GM12878 (cell line): ENCODE data around the gene NCL. TPM values are rescaled to one million over a fixed set of nuclear protein-coding genes. Genes with fewer than 3 reads are reported as not detected.

ENCODE experiments used
- ATAC-seq: fragments of 200-7000 bp; cut with Tn5 transposase; 3 replicates; pipeline ENCODE4 v1.9.1; 2020; ENCODE audit warnings: mild to moderate bottlenecking, moderate library complexity
- BruUV-seq: library from RNA; stranded (reverse); fragments of 400-500 nt; replicated peaks from 2 replicates; lab custom pipeline; 2021; lab: Mats Ljungman, UMichigan
- CTCF ChIA-PET: fragments of 300-600 bp; sonication (Branson Sonifier 250); formaldehyde crosslinking; extraction: SDS; loops from one replicate; lab custom pipeline; 2021; ENCODE audit warnings: inconsistent platforms; lab: Yijun Ruan, JAX
- POLR2A ChIA-PET: fragments of 350-600 bp; formaldehyde crosslinking; extraction: SDS; loops from one replicate; lab custom pipeline; 2021; ENCODE audit warnings: inconsistent platforms; lab: Charles Lee
- RAD21 ChIA-PET: fragments of 300-600 bp; sonication (Branson Sonifier 250); formaldehyde crosslinking; loops from one replicate; lab custom pipeline; 2023; ENCODE audit warnings: antibody characterized with exemption; ENCODE audit not compliant: unreplicated experiment; lab: Charles Lee
- SMC1A ChIA-PET: fragments of 300-600 bp; sonication (Branson Sonifier 250); formaldehyde crosslinking; loops from one replicate; lab custom pipeline; 2023; ENCODE audit not compliant: unreplicated experiment, uncharacterized antibody; lab: Charles Lee
- DNase-seq: peaks from one replicate; pipeline ENCODE4 v3.0.0-alpha.2; 2011; ENCODE audit warnings: low read depth, low spot score
- FAIRE-seq: peaks from 3 replicates; lab custom pipeline; 2011; peaks lifted over from hg19 to GRCh38; lab: Jason Lieb, UNC
- H2AFZ ChIP-seq: 2 replicates; pipeline ENCODE4 v1.6.0; 2011; ENCODE audit warnings: low read depth, low read length, control low read depth; ENCODE audit not compliant: control insufficient read depth
- H3K27ac ChIP-seq: 2 replicates; pipeline ENCODE4 v1.5.1; 2011; ENCODE audit warnings: control low read depth; ENCODE audit not compliant: control insufficient read depth, insufficient read depth
- H3K27me3 ChIP-seq, 2 experiments: replicated peaks in 1 of 2; 2 replicates each; pipeline versions ENCODE4 v1.6.0 to v1.6.1; 2011; ENCODE audit warnings: low read length in 1 of 2; ENCODE audit not compliant: control insufficient read depth in 2 of 2, insufficient read depth in 2 of 2
- H3K36me3 ChIP-seq, 2 experiments: 2 replicates each; pipeline ENCODE4 v1.5.1; 2011; ENCODE audit warnings: low read length in 1 of 2; ENCODE audit not compliant: control insufficient read depth in 2 of 2, insufficient read depth in 2 of 2
- H3K4me1 ChIP-seq: 2 replicates; pipeline ENCODE4 v1.6.1; 2011; ENCODE audit warnings: mild to moderate bottlenecking, low read length, moderate library complexity, mixed read lengths; ENCODE audit not compliant: control insufficient read depth, insufficient read depth
- H3K4me2 ChIP-seq: 2 replicates; pipeline ENCODE4 v1.6.0; 2011; ENCODE audit warnings: control low read depth; ENCODE audit not compliant: control insufficient read depth, insufficient read depth
- H3K4me3 ChIP-seq: fragments of 200-600 bp; sonication (generic); 2 replicates; pipeline ENCODE4 v1.5.1; 2016
- H3K79me2 ChIP-seq: 2 replicates; pipeline ENCODE4 v1.6.0; 2011; ENCODE audit warnings: low read length; ENCODE audit not compliant: control insufficient read depth, insufficient read depth
- H3K9ac ChIP-seq: 2 replicates; pipeline ENCODE4 v1.8.0; 2011; ENCODE audit warnings: low read length, control low read depth, mixed read lengths; ENCODE audit not compliant: control insufficient read depth, insufficient read depth
- H3K9me3 ChIP-seq: replicated peaks from 3 replicates; pipeline ENCODE4 v1.5.1; 2011; ENCODE audit warnings: mild to moderate bottlenecking, low read length; ENCODE audit not compliant: control insufficient read depth, insufficient read depth
- H4K20me1 ChIP-seq: 2 replicates; pipeline ENCODE4 v1.6.0; 2011; ENCODE audit not compliant: control insufficient read depth, insufficient read depth
- BMI1 ChIP-seq: fragments of 450-650 bp; IDR thresholded peaks from 2 replicates; pipeline ENCODE4 v1.6.1; 2016; ENCODE audit warnings: mild to moderate bottlenecking, moderate library complexity, borderline replicate concordance
- BRCA1 ChIP-seq: IDR thresholded peaks from 2 replicates; pipeline ENCODE4 v1.6.1; 2011; ENCODE audit warnings: low read depth, low read length, improper control_type of control experiment
- CTCF ChIP-seq, 3 experiments: IDR thresholded peaks in 2 of 3; conservative IDR thresholded peaks in 1 of 3; 2 replicates each; pipeline ENCODE4 v1.5.1; 2011; ENCODE audit warnings: low read depth in 3 of 3, low read length in 3 of 3, mild to moderate bottlenecking in 3 of 3, control low read depth in 2 of 3, moderate library complexity in 2 of 3, inconsistent platforms in 1 of 3, mixed read lengths in 1 of 3; ENCODE audit not compliant: control insufficient read depth in 2 of 3, insufficient read depth in 1 of 3; ENCODE audit errors: extremely low read depth in 1 of 3
- HDAC6 ChIP-seq: fragments of 200-600 bp; sonication (generic); IDR thresholded peaks from one replicate; pipeline ENCODE4 v1.8.0; 2017; ENCODE audit warnings: antibody characterized with exemption; ENCODE audit not compliant: unreplicated experiment
- HDGF ChIP-seq: fragments of 450-650 bp; IDR thresholded peaks from 2 replicates; pipeline ENCODE4 v1.6.1; 2016; ENCODE audit warnings: antibody characterized with exemption
- KAT2A ChIP-seq: conservative IDR thresholded peaks from 2 replicates; pipeline ENCODE4 v1.6.1; 2011; ENCODE audit warnings: low read depth, low read length; ENCODE audit not compliant: control insufficient read depth
- MEF2A ChIP-seq: IDR thresholded peaks from 2 replicates; pipeline ENCODE4 v1.6.1; 2011; ENCODE audit warnings: low read depth, mild to moderate bottlenecking, low read length, moderate library complexity; ENCODE audit not compliant: insufficient read depth
- NFYA ChIP-seq: IDR thresholded peaks from 2 replicates; pipeline ENCODE4 v1.6.1; 2011; ENCODE audit warnings: low read depth, mild to moderate bottlenecking, low read length, improper control_type of control experiment, borderline replicate concordance
- POLR2AphosphoS2 ChIP-seq: IDR thresholded peaks from 2 replicates; pipeline ENCODE4 v1.6.1; 2011; ENCODE audit warnings: low read depth, mild to moderate bottlenecking, low read length, improper control_type of control experiment, moderate library complexity
- SPI1 ChIP-seq: IDR thresholded peaks from 2 replicates; pipeline ENCODE4 v1.6.1; 2011; ENCODE audit warnings: low read depth, mild to moderate bottlenecking, low read length, moderate library complexity, borderline replicate concordance; ENCODE audit not compliant: insufficient read depth
- SRF ChIP-seq, 2 experiments: IDR thresholded peaks; 2 replicates each; pipeline ENCODE4 v1.6.1; 2011; ENCODE audit warnings: low read depth in 2 of 2, low read length in 2 of 2, mild to moderate bottlenecking in 1 of 2, moderate library complexity in 1 of 2
- TCF7 ChIP-seq: IDR thresholded peaks from 2 replicates; pipeline ENCODE4 v1.6.1; 2014; ENCODE audit warnings: antibody characterized with exemption, borderline replicate concordance
- ZBED1 ChIP-seq: IDR thresholded peaks from 2 replicates; pipeline ENCODE4 v1.6.1; 2016; ENCODE audit warnings: borderline replicate concordance
- ZNF207 ChIP-seq: fragments of 450-650 bp; IDR thresholded peaks from 2 replicates; pipeline ENCODE4 v1.6.1; 2014; ENCODE audit warnings: antibody characterized with exemption, mild to moderate bottlenecking, borderline replicate concordance
- ZNF217 ChIP-seq: fragments of 450-650 bp; IDR thresholded peaks from 2 replicates; pipeline ENCODE4 v1.6.1; 2017; ENCODE audit warnings: antibody characterized with exemption, mild to moderate bottlenecking
- ZNF384 ChIP-seq: IDR thresholded peaks from 2 replicates; pipeline ENCODE4 v1.6.1; 2012; ENCODE audit warnings: low read depth, mild to moderate bottlenecking, low read length, improper control_type of control experiment, borderline replicate concordance
- ZNF622 ChIP-seq: fragments of 450-650 bp; IDR thresholded peaks from 2 replicates; pipeline ENCODE4 v1.6.1; 2017; ENCODE audit warnings: mild to moderate bottlenecking, inconsistent platforms
- WGBS: methylation state at CpG from one replicate; pipeline ENCODE4 v1.1.6; 2016; ENCODE audit warnings: low lambda C conversion rate; ENCODE audit not compliant: insufficient replicate concordance, insufficient coverage; ENCODE audit errors: missing lambda C conversion rate; 5-methylcytosine and 5-hydroxymethylcytosine counted together
- in situ Hi-C: fragments of 300-500 bp; cut with MboI; formaldehyde crosslinking; loops from 9 replicates; pipeline ENCODE4 v1.14.3; 2018; ENCODE audit warnings: mixed read lengths
- intact Hi-C: fragments of 100-400 bp; cut with micrococcal nuclease; formaldehyde crosslinking; loops from one replicate; pipeline ENCODE4 v1.14.2; 2022; ENCODE audit not compliant: unreplicated experiment
- polyA plus RNA-seq, 11 experiments: library from polyadenylated mRNA; depleted of rRNA in 4 of 11; unstranded in 6 of 11; stranded (reverse) in 5 of 11; fragments of >200 nt; fragmentation: Nextera tagmentation in 4 of 11; fragmentation: Illumina TruSeq in 1 of 11; extraction: Ambion mirVana in 4 of 11; extraction: Trizol in 1 of 11; gene quantifications; 1 replicate in 1 of 11; 2 replicates in 10 of 11; pipeline versions ENCODE4 v1.2.1 to v1.2.3, GENCODE V29; 2011 to 2016; ENCODE audit warnings: inconsistent platforms in 2 of 11, missing spikeins in 2 of 11, low read depth in 1 of 11
- total RNA-seq, 4 experiments: library from RNA; depleted of rRNA in 3 of 4; stranded (reverse); fragments of >200 nt in 3 of 4; fragmentation: Illumina TruSeq in 1 of 4; extraction: Trizol in 1 of 4; gene quantifications; 2 replicates each; pipeline versions ENCODE4 v1.2.1 to v1.2.3, GENCODE V29; 2013 to 2021

NCL gene
- total and polyA plus RNA-seq, 10 of the 15 experiments (the other 5 are each of a cell fraction or from before 2014, with no cell fraction given): 123 to 1,207 (median 529) TPM

DNA sequence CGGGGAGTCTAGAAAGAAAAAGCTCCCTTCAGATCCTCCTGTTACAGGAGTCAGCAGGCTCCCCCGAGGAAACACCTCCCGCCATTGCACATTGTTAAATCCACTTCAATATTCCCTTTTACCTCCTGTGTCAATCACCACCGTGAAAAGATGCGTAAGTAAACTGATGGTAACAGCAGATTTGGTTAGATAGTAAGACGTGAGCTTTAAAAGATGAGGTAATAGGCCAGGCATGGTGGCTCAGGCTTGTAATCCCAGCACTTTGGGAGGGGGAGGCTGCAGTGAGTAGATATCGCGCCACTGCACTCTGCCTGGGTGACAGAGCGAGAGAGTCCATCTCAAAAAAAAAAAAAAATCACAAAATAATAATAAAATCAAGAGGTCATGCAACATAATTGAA is 15.2 kb upstream of the NCL start:
- SMC1A ChIA-PET: interaction anchor here (1.2 to 2.1 kb wide), 3 partner anchors 10 to 38 kb away, joined by 3 to 7 read pairs (median 3); no protein-coding TSS in a partner anchor
- H3K9ac ChIP-seq: no peak overlapping the region
- H3K4me2 ChIP-seq: no peak overlapping the region
- CTCF ChIA-PET: interaction anchor here (1.1 to 6.8 kb wide), 4 partner anchors 11 to 122 kb away, joined by 4 to 98 read pairs (median 6); partner anchors contain the start of gene NCL
- H3K9me3 ChIP-seq: no peaks in the 10 kb centered on the region
- H4K20me1 ChIP-seq: no peaks in the 10 kb centered on the region
- H3K4me3 ChIP-seq: no peak overlapping the region
- FAIRE-seq (no peak), ATAC-seq (no peak), DNase-seq (no peak)
- no peaks in the 10 kb centered on the region for H3K27me3 ChIP-seq
- H3K79me2 ChIP-seq: peaks cover 13% of the 10 kb centered on the region
- intact Hi-C loops (no loop called here), in situ Hi-C loops (no loop called here)
- RAD21 ChIA-PET: no interaction called here
- no peaks in the 10 kb centered on the region for H3K36me3 ChIP-seq
- BruUV-seq: no TSS peak
- no peak overlapping the region for H2AFZ ChIP-seq
- H3K27ac ChIP-seq: no peak overlapping the region
- WGBS: 78% methylated on average over 9 of the region's 9 CpGs
- no peak for TF ChIP-seq HDGF
- TF ChIP-seq MEF2A: no peak
- no peak for TF ChIP-seq HDAC6
- POLR2A ChIA-PET: interaction anchor here (0.6 to 5.6 kb wide), 3 partner anchors 14 to 339 kb away, joined by 4 to 48 read pairs (median 5); partner anchors contain the start of gene NCL
- H3K4me1 ChIP-seq: peaks cover 15% of the 10 kb centered on the region

GRCh38 chr2:231476920-231477319 is 12.6 kb upstream of the NCL start:
- intact Hi-C loops (no loop called here), in situ Hi-C loops (no loop called here)
- H3K79me2 ChIP-seq: peaks cover 3% of the 10 kb centered on the region
- no TSS peak for BruUV-seq
- ChIA-PET CTCF (interaction anchor here (1.3 to 3.5 kb wide), 4 partner anchors 12 to 249 kb away, joined by 3 to 18 read pairs (median 4); partner anchors contain the start of gene NCL), RAD21 (interaction anchor here (0.9 to 1.3 kb wide), 2 partner anchors 10 to 80 kb away, joined by 3 to 4 read pairs; no protein-coding TSS in a partner anchor), POLR2A (interaction anchor here (4.2 kb wide), 1 partner anchor 13 kb away, joined by 19 read pairs; the partner anchor contains the start of gene NCL), SMC1A (interaction anchor here (1.8 to 2.2 kb wide), 2 partner anchors 11 to 196 kb away, joined by 4 to 11 read pairs; partner anchors contain the start of gene NCL)
- no peak for ATAC-seq
- H3K4me1 ChIP-seq: peaks cover 5% of the 10 kb centered on the region; the same call in 1 of the 2 replicates
- H3K4me2 ChIP-seq: no peak overlapping the region
- H3K36me3 ChIP-seq: no peaks in the 10 kb centered on the region
- H2AFZ ChIP-seq: no peak overlapping the region
- no peaks in the 10 kb centered on the region for H4K20me1 ChIP-seq
- no peak overlapping the region for H3K9ac ChIP-seq
- H3K27me3 ChIP-seq: no peaks in the 10 kb centered on the region
- no peaks in the 10 kb centered on the region for H3K9me3 ChIP-seq
- WGBS: 42% methylated on average over 3 of the region's 3 CpGs
- no peak for DNase-seq
- no peak overlapping the region for H3K4me3 ChIP-seq
- no peak for FAIRE-seq
- no peak overlapping the region for H3K27ac ChIP-seq
- no peak for TF ChIP-seq KAT2A
- TF ChIP-seq ZNF384: no peak
- TF ChIP-seq CTCF (IDR thresholded peaks at IDR 0.05 in 2 of 3, conservative IDR thresholded peaks at IDR 0.05 in 1 of 3; ENCODE audit: control insufficient read depth in 2 of 3, extremely low read depth in 1 of 3, insufficient read depth in 1 of 3, low read depth in 3 of 3, low read length in 3 of 3): no peak
- no peak for TF ChIP-seq NFYA
- TF ChIP-seq BRCA1: no peak
- TF ChIP-seq POLR2AphosphoS2: no peak
- no peak for TF ChIP-seq ZNF207
- TF ChIP-seq SPI1: no peak
- no peak for TF ChIP-seq ZNF622
- no peak for TF ChIP-seq ZNF217
- no peak for TF ChIP-seq BMI1
- TF ChIP-seq ZBED1: no peak
- TF ChIP-seq TCF7: no peak
- TF ChIP-seq SRF (IDR thresholded peaks at IDR 0.05; ENCODE audit: low read depth in 2 of 2, low read length in 2 of 2): no peak
